ENCODE measurements around the gene EOMES.

GRCh38 chr3:27729748-27730611, 7.9 kb upstream of the EOMES start:
- TF ChIP-seq MAZ (IDR thresholded peaks at IDR 0.05; ENCODE audit: borderline replicate concordance, low read depth, low read length) (no peak), CTCF (conservative IDR thresholded peaks at IDR 0.05; ENCODE audit: low read depth, low read length) (no peak), ELK1 (IDR thresholded peaks at IDR 0.05; ENCODE audit: borderline replicate concordance, low read depth, low read length) (no peak), RAD21 (IDR thresholded peaks at IDR 0.05; ENCODE audit: low read length) (no peak), FOS (IDR thresholded peaks at IDR 0.05; ENCODE audit: low read depth, low read length) (no peak), POLR2A (IDR thresholded peaks at IDR 0.05; ENCODE audit: low read depth, low read length) (no peak)
